Testis (tissue), 2 donors: Measurements from ENCODE around the gene PPP1R10.

ENCODE experiments used
- CTCF ChIP-seq, 3 experiments: fragments of 450-650 bp in 2 of 3; fragments of 200-600 bp in 1 of 3; sonication (generic) in 1 of 3; IDR thresholded peaks; one replicate each; pipeline ENCODE4 v1.5.1; 2016 to 2019; ENCODE audit warnings: antibody characterized with exemption in 3 of 3, mild to moderate bottlenecking in 2 of 3, moderate library complexity in 1 of 3
- POLR2A ChIP-seq: fragments of 450-650 bp; IDR thresholded peaks from one replicate; pipeline ENCODE4 v1.6.1; 2017; ENCODE audit warnings: antibody characterized with exemption, mild to moderate bottlenecking, moderate library complexity

GRCh38 chr6:30555816-30556065 is 61.3 kb downstream of the PPP1R10 start:
- TF ChIP-seq CTCF (IDR thresholded peaks at IDR 0.05) (no peak), POLR2A (no peak)
